ENCODE data around the gene GMDS.

The GMDS gene

DNA sequence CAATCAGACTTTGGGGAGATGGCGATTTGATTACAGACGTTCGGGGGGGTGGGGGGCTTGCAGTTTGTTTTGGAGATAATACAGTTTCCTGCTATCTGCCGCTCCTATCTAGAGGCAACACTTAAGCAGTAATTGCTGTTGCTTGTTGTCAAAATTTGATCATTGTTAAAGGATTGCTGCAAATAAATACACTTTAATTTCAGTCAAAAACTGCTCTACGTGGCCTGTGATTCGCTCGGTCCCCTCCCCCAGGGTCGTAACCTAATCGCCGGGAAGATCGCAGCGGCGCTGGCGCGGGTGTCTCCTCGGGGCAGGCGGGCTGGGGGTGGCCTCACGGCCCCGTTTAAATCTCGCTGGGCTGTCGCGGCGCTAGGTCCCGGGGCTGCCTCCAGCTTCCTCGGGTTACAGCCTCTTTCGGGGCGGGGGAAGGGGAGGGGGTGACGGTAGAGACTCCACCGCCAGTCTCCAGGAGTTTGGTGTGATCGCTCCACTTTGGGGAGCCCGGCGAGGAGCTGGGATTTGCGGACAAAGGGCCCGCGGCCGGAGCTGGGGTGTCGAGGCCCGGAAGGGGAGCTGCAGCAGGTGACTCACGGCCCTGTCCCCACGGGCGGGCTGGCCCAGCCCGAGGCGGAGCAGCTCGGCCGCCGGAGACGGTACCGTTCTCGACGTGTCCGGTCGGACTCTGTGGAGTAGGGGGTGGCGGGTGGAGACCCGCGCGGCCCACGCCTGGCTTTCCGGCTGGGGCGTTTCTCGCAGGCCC is 631.5 kb downstream of the GMDS start:
- H3K27me3 ChIP-seq (ENCODE audit: control insufficient read depth in 1 of 2, insufficient read depth in 1 of 2, low read length in 2 of 2) = peaks cover 12 to 21% of the 10 kb centered on the region in 2 experiments
- H3K4ac ChIP-seq (ENCODE audit: low read depth in 1 of 2, low read length in 2 of 2) = no peak overlapping the region
- H2AK5ac ChIP-seq (ENCODE audit: low read length, severe bottlenecking) = no peak overlapping the region
- peak overlapping the region; percentile 62 to 84 for H3K4me3 ChIP-seq (ENCODE audit: insufficient read depth in 1 of 2, low read depth in 1 of 2, low read length in 2 of 2)
- no peak overlapping the region for H2BK15ac ChIP-seq (ENCODE audit: low read depth, poor library complexity, severe bottlenecking)
- no peak overlapping the region for H3K14ac ChIP-seq (ENCODE audit: low read length in 2 of 2)
- no peak overlapping the region for H2BK120ac ChIP-seq (ENCODE audit: low read depth, low read length)
- H3K27ac ChIP-seq (ENCODE audit: low read length, poor library complexity, severe bottlenecking) = peak overlapping the region; percentile 32
- no peaks in the 10 kb centered on the region for H3K9me3 ChIP-seq (ENCODE audit: control insufficient read depth, low read length)
- no peak overlapping the region for H2BK12ac ChIP-seq (ENCODE audit: low read length in 2 of 2)
- H3K4me2 ChIP-seq (ENCODE audit: low read length, poor library complexity, severe bottlenecking) = peak overlapping the region; percentile 93
- H3K9ac ChIP-seq (ENCODE audit: low read length) = peak overlapping the region; percentile 81
- 1% methylated on average over 30 of the region's 60 CpGs for WGBS
- no peak overlapping the region for H2AFZ ChIP-seq (ENCODE audit: low read depth, low read length)
- H3K18ac ChIP-seq (ENCODE audit: low read depth in 1 of 2, low read length in 2 of 2) = no peak overlapping the region
- no peak overlapping the region for H4K91ac ChIP-seq (ENCODE audit: low read length)
- H3K36me3 ChIP-seq (ENCODE audit: control insufficient read depth in 1 of 2, insufficient read depth in 2 of 2, low read depth in 1 of 2, low read length in 2 of 2) = peaks cover 0 to 5% of the 10 kb centered on the region in 2 experiments
- no peak for DNase-seq
- no peak overlapping the region for H3K23ac ChIP-seq (ENCODE audit: low read length in 2 of 2)
- no peak overlapping the region for H4K8ac ChIP-seq (ENCODE audit: low read length)
- H3K4me1 ChIP-seq (ENCODE audit: control insufficient read depth, insufficient read depth, low read depth, low read length) = peaks cover 27% of the 10 kb centered on the region
- no peak overlapping the region for H2BK5ac ChIP-seq (ENCODE audit: low read depth, low read length, poor library complexity, severe bottlenecking)
- H3K79me1 ChIP-seq (replicated peaks; ENCODE audit: low read length, poor library complexity, severe bottlenecking) = peaks cover 4% of the 10 kb centered on the region

DNA sequence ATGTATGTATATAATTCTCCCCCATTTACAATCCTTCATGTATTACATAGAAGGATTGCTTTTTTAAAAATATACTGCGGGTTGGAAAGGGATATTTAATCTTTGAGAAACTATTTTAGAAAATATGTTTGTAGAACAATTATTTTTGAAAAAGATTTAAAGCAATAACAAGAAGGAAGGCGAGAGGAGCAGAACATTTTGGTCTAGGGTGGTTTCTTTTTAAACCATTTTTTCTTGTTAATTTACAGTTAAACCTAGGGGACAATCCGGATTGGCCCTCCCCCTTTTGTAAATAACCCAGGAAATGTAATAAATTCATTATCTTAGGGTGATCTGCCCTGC is 632.1 kb downstream of the GMDS start:
- peaks cover 4% of the 10 kb centered on the region for H3K79me1 ChIP-seq (replicated peaks; ENCODE audit: low read length, poor library complexity, severe bottlenecking)
- peak overlapping the region; percentile 93 for H3K4me2 ChIP-seq (ENCODE audit: low read length, poor library complexity, severe bottlenecking)
- H3K9ac ChIP-seq (ENCODE audit: low read length) = peak overlapping the region; percentile 81
- 14% methylated on average over 1 of the region's 3 CpGs for WGBS
- no peak overlapping the region for H2BK120ac ChIP-seq (ENCODE audit: low read depth, low read length)
- H3K9me3 ChIP-seq (ENCODE audit: control insufficient read depth, low read length) = no peaks in the 10 kb centered on the region
- H2AFZ ChIP-seq (ENCODE audit: low read depth, low read length) = no peak overlapping the region
- no peak overlapping the region for H3K4ac ChIP-seq (ENCODE audit: low read depth in 1 of 2, low read length in 2 of 2)
- peaks cover 32% of the 10 kb centered on the region for H3K4me1 ChIP-seq (ENCODE audit: control insufficient read depth, insufficient read depth, low read depth, low read length)
- H3K27ac ChIP-seq (ENCODE audit: low read length, poor library complexity, severe bottlenecking) = peak overlapping the region; percentile 32
- no peak overlapping the region for H2AK5ac ChIP-seq (ENCODE audit: low read length, severe bottlenecking)
- no peak overlapping the region for H3K18ac ChIP-seq (ENCODE audit: low read depth in 1 of 2, low read length in 2 of 2)
- no peak overlapping the region for H3K14ac ChIP-seq (ENCODE audit: low read length in 2 of 2)
- H2BK15ac ChIP-seq (ENCODE audit: low read depth, poor library complexity, severe bottlenecking) = no peak overlapping the region
- H4K91ac ChIP-seq (ENCODE audit: low read length) = no peak overlapping the region
- peaks cover 0 to 3% of the 10 kb centered on the region in 2 experiments for H3K36me3 ChIP-seq (ENCODE audit: control insufficient read depth in 1 of 2, insufficient read depth in 2 of 2, low read depth in 1 of 2, low read length in 2 of 2)
- H2BK12ac ChIP-seq (ENCODE audit: low read length in 2 of 2) = no peak overlapping the region
- DNase-seq = no peak
- no peak overlapping the region for H4K8ac ChIP-seq (ENCODE audit: low read length)
- H3K23ac ChIP-seq (ENCODE audit: low read length in 2 of 2) = no peak overlapping the region
- peaks cover 13 to 24% of the 10 kb centered on the region in 2 experiments for H3K27me3 ChIP-seq (ENCODE audit: control insufficient read depth in 1 of 2, insufficient read depth in 1 of 2, low read length in 2 of 2)
- H3K4me3 ChIP-seq (ENCODE audit: insufficient read depth in 1 of 2, low read depth in 1 of 2, low read length in 2 of 2) = peak overlapping the region in 1 of 2 experiments; percentile 84
- no peak overlapping the region for H2BK5ac ChIP-seq (ENCODE audit: low read depth, low read length, poor library complexity, severe bottlenecking)

DNA sequence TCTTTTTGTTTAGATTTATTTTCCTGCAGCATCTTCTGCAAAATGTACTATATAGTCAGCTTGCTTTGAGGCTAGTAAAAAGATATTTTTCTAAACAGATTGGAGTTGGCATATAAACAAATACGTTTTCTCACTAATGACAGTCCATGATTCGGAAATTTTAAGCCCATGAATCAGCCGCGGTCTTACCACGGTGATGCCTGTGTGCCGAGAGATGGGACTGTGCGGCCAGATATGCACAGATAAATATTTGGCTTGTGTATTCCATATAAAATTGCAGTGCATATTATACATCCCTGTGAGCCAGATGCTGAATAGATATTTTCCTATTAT is 632.5 kb downstream of the GMDS start:
- Histone ChIP-seq H3K9ac (ENCODE audit: low read length) (peak overlapping the region; percentile 81), H2BK12ac (ENCODE audit: low read length in 2 of 2) (no peak overlapping the region), H3K4me2 (ENCODE audit: low read length, poor library complexity, severe bottlenecking) (peak overlapping the region; percentile 65), H3K23ac (ENCODE audit: low read length in 2 of 2) (no peak overlapping the region), H3K9me3 (ENCODE audit: control insufficient read depth, low read length) (no peaks in the 10 kb centered on the region), H2BK120ac (ENCODE audit: low read depth, low read length) (no peak overlapping the region), H2BK15ac (ENCODE audit: low read depth, poor library complexity, severe bottlenecking) (no peak overlapping the region), H2AK5ac (ENCODE audit: low read length, severe bottlenecking) (no peak overlapping the region), H4K8ac (ENCODE audit: low read length) (no peak overlapping the region), H3K79me1 (replicated peaks; ENCODE audit: low read length, poor library complexity, severe bottlenecking) (peaks cover 4% of the 10 kb centered on the region), H3K4ac (ENCODE audit: low read depth in 1 of 2, low read length in 2 of 2) (no peak overlapping the region), H3K27me3 (ENCODE audit: control insufficient read depth in 1 of 2, insufficient read depth in 1 of 2, low read length in 2 of 2) (peaks cover 16 to 25% of the 10 kb centered on the region in 2 experiments), H3K36me3 (ENCODE audit: control insufficient read depth in 1 of 2, insufficient read depth in 2 of 2, low read depth in 1 of 2, low read length in 2 of 2) (no peaks in the 10 kb centered on the region), H3K18ac (ENCODE audit: low read depth in 1 of 2, low read length in 2 of 2) (no peak overlapping the region), H4K91ac (ENCODE audit: low read length) (no peak overlapping the region), H2BK5ac (ENCODE audit: low read depth, low read length, poor library complexity, severe bottlenecking) (no peak overlapping the region), H2AFZ (ENCODE audit: low read depth, low read length) (no peak overlapping the region), H3K14ac (ENCODE audit: low read length in 2 of 2) (no peak overlapping the region), H3K27ac (ENCODE audit: low read length, poor library complexity, severe bottlenecking) (no peak overlapping the region), H3K4me3 (ENCODE audit: insufficient read depth in 1 of 2, low read depth in 1 of 2, low read length in 2 of 2) (peak overlapping the region in 1 of 2 experiments; percentile 84), H3K4me1 (ENCODE audit: control insufficient read depth, insufficient read depth, low read depth, low read length) (peaks cover 30% of the 10 kb centered on the region)
- no peak for DNase-seq
- WGBS = no CpG with 5 or more reads among the region's 7 CpGs

DNA sequence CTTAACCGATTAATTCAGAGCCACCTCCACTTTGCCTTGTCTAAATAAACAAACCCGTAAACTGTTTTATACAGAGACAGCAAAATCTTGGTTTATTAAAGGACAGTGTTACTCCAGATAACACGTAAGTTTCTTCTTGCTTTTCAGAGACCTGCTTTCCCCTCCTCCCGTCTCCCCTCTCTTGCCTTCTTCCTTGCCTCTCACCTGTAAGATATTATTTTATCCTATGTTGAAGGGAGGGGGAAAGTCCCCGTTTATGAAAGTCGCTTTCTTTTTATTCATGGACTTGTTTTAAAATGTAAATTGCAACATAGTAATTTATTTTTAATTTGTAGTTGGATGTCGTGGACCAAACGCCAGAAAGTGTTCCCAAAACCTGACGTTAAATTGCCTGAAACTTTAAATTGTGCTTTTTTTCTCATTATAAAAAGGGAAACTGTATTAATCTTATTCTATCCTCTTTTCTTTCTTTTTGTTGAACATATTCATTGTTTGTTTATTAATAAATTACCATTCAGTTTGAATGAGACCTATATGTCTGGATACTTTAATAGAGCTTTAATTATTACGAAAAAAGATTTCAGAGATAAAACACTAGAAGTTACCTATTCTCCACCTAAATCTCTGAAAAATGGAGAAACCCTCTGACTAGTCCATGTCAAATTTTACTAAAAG is 633.0 kb downstream of the GMDS start:
- no peak for DNase-seq
- H4K8ac ChIP-seq (ENCODE audit: low read length) = no peak overlapping the region
- H3K27ac ChIP-seq (ENCODE audit: low read length, poor library complexity, severe bottlenecking) = peak overlapping the region; percentile 43
- no peak overlapping the region for H4K91ac ChIP-seq (ENCODE audit: low read length)
- H3K14ac ChIP-seq (ENCODE audit: low read length in 2 of 2) = no peak overlapping the region
- H3K4me3 ChIP-seq (ENCODE audit: insufficient read depth in 1 of 2, low read depth in 1 of 2, low read length in 2 of 2) = peak overlapping the region in 1 of 2 experiments; percentile 84
- peak overlapping the region; percentile 81 for H3K9ac ChIP-seq (ENCODE audit: low read length)
- peaks cover 4% of the 10 kb centered on the region for H3K79me1 ChIP-seq (replicated peaks; ENCODE audit: low read length, poor library complexity, severe bottlenecking)
- 5% methylated on average over 4 of the region's 10 CpGs for WGBS
- no peaks in the 10 kb centered on the region for H3K36me3 ChIP-seq (ENCODE audit: control insufficient read depth in 1 of 2, insufficient read depth in 2 of 2, low read depth in 1 of 2, low read length in 2 of 2)
- no peak overlapping the region for H3K18ac ChIP-seq (ENCODE audit: low read depth in 1 of 2, low read length in 2 of 2)
- no peak overlapping the region for H2AFZ ChIP-seq (ENCODE audit: low read depth, low read length)
- H2BK120ac ChIP-seq (ENCODE audit: low read depth, low read length) = no peak overlapping the region
- no peak overlapping the region for H2BK5ac ChIP-seq (ENCODE audit: low read depth, low read length, poor library complexity, severe bottlenecking)
- H3K27me3 ChIP-seq (ENCODE audit: control insufficient read depth in 1 of 2, insufficient read depth in 1 of 2, low read length in 2 of 2) = peaks cover 21 to 30% of the 10 kb centered on the region in 2 experiments
- H2BK12ac ChIP-seq (ENCODE audit: low read length in 2 of 2) = no peak overlapping the region
- H2BK15ac ChIP-seq (ENCODE audit: low read depth, poor library complexity, severe bottlenecking) = no peak overlapping the region
- H3K9me3 ChIP-seq (ENCODE audit: control insufficient read depth, low read length) = no peaks in the 10 kb centered on the region
- H3K23ac ChIP-seq (ENCODE audit: low read length in 2 of 2) = no peak overlapping the region
- no peak overlapping the region for H2AK5ac ChIP-seq (ENCODE audit: low read length, severe bottlenecking)
- H3K4ac ChIP-seq (ENCODE audit: low read depth in 1 of 2, low read length in 2 of 2) = no peak overlapping the region
- H3K4me2 ChIP-seq (ENCODE audit: low read length, poor library complexity, severe bottlenecking) = peak overlapping the region; percentile 86
- H3K4me1 ChIP-seq (ENCODE audit: control insufficient read depth, insufficient read depth, low read depth, low read length) = peaks cover 35% of the 10 kb centered on the region

Data from mesenchymal stem cell (in vitro differentiated cells and primary cell).